K562 (cell line): Measurements from ENCODE around the gene TMTC2. TPM values are rescaled to one million over a fixed set of nuclear protein-coding genes. Genes with fewer than 3 reads are reported as not detected.
A peak's percentile ranks its signal among the peaks of the same experiment; 100 is the strongest.

Experiments used
- ARID3A ChIP-seq: IDR thresholded peaks from 2 replicates; pipeline ENCODE4 v1.6.1; 2012; ENCODE audit warnings: low read depth, low read length, improper control_type of control experiment, borderline replicate concordance
- CREB1 ChIP-seq, 2 experiments: sonication (generic) in 1 of 2; formaldehyde crosslinking in 1 of 2; IDR thresholded peaks; 2 replicates each; pipeline versions ENCODE4 v1.6.1 to v1.8.0; 2012 to 2022; ENCODE audit warnings: inconsistent platforms in 1 of 2, mild to moderate bottlenecking in 1 of 2, missing genetic modification reagents in 1 of 2, moderate library complexity in 1 of 2
- DPF2 ChIP-seq: fragments of 450-650 bp; IDR thresholded peaks from 2 replicates; pipeline ENCODE4 v1.6.1; 2016
- ESRRB ChIP-seq: fragments of 250-450 bp; sonication (Bioruptor Pico); IDR thresholded peaks from 2 replicates; pipeline ENCODE4 v1.5.0; 2020; ENCODE audit warnings: mild to moderate bottlenecking, moderate library complexity, borderline replicate concordance
- GATA2 ChIP-seq: sonication (generic); formaldehyde crosslinking; IDR thresholded peaks from 2 replicates; pipeline ENCODE4 v1.4.0; 2020; ENCODE audit warnings: mild to moderate bottlenecking, missing genetic modification reagents
- JUND ChIP-seq, 2 experiments: IDR thresholded peaks; 2 replicates in 1 of 2; 3 replicates in 1 of 2; pipeline ENCODE4 v1.6.1; 2011; ENCODE audit warnings: borderline replicate concordance in 2 of 2, low read depth in 2 of 2, low read length in 2 of 2, improper control_type of control experiment in 1 of 2, missing biosample characterization in 1 of 2, missing genetic modification characterization in 1 of 2, missing genetic modification reagents in 1 of 2
- LEF1 ChIP-seq: fragments of 450-650 bp; IDR thresholded peaks from 2 replicates; pipeline ENCODE4 v1.6.1; 2016; ENCODE audit warnings: mild to moderate bottlenecking
- MLLT1 ChIP-seq, 2 experiments: fragments of 450-650 bp; IDR thresholded peaks; 2 replicates each; pipeline ENCODE4 v1.6.1; 2016
- NR2C1 ChIP-seq, 2 experiments: fragments of 450-650 bp; IDR thresholded peaks; 2 replicates each; pipeline ENCODE4 v1.6.1; 2017; ENCODE audit warnings: mild to moderate bottlenecking in 2 of 2, antibody characterized with exemption in 1 of 2, inconsistent platforms in 1 of 2, missing compliant biosample characterization in 1 of 2, missing genetic modification characterization in 1 of 2
- PYGO2 ChIP-seq: fragments of 450-650 bp; IDR thresholded peaks from 2 replicates; pipeline ENCODE4 v1.6.1; 2016; ENCODE audit warnings: mild to moderate bottlenecking, missing genetic modification characterization, moderate library complexity, missing compliant biosample characterization
- SRSF9 ChIP-seq: fragments of 200-400 bp; formaldehyde crosslinking; IDR thresholded peaks from 2 replicates; pipeline ENCODE4 v1.6.1; 2017; ENCODE audit warnings: low read depth, low read length, borderline replicate concordance
- SUPT5H ChIP-seq: fragments of 450-650 bp; IDR thresholded peaks from 2 replicates; pipeline ENCODE4 v1.6.1; 2016
- TEAD1 ChIP-seq, 2 experiments: fragments of 450-650 bp in 1 of 2; sonication (generic) in 1 of 2; formaldehyde crosslinking; IDR thresholded peaks; 2 replicates each; pipeline versions ENCODE4 v1.4.0 to v1.8.0; 2020 to 2022; ENCODE audit warnings: mild to moderate bottlenecking in 2 of 2, missing genetic modification reagents in 1 of 2
- THRB ChIP-seq: fragments of 450-650 bp; formaldehyde crosslinking; conservative IDR thresholded peaks from 2 replicates; pipeline ENCODE4 v1.4.0; 2022; ENCODE audit warnings: mild to moderate bottlenecking, missing genetic modification characterization
- ZNF263 ChIP-seq: sonication (generic); formaldehyde crosslinking; IDR thresholded peaks from 2 replicates; pipeline ENCODE4 v1.8.0; 2022; ENCODE audit warnings: mild to moderate bottlenecking, missing genetic modification reagents, borderline replicate concordance
- polyA plus RNA-seq, 8 experiments: library from polyadenylated mRNA; depleted of rRNA in 4 of 8; stranded (reverse) in 5 of 8; unstranded in 3 of 8; fragments of >200 nt; fragmentation: Nextera tagmentation in 2 of 8; fragmentation: Illumina TruSeq in 1 of 8; extraction: Ambion mirVana in 2 of 8; extraction: Trizol in 1 of 8; gene quantifications; 2 replicates each; pipeline versions ENCODE4 v1.2.1 to v1.2.3, GENCODE V29; 2011 to 2014; ENCODE audit warnings: inconsistent platforms in 1 of 8, missing spikeins in 1 of 8
- total RNA-seq, 7 experiments: library from RNA; depleted of rRNA in 6 of 7; stranded (reverse); fragments of >200 nt in 6 of 7; fragmentation: Illumina TruSeq in 2 of 7; extraction: Trizol in 2 of 7; gene quantifications; 2 replicates each; pipeline versions ENCODE4 v1.2.1 to v1.2.3, GENCODE V29; 2011 to 2021; ENCODE audit warnings: low replicate concordance in 1 of 7
- TF ChIP-seq, protein P1 (sequence below): fragments of 450-650 bp; IDR thresholded peaks from 2 replicates; pipeline ENCODE4 v1.6.1; 2016; ENCODE audit warnings: borderline replicate concordance
- TF ChIP-seq, protein P2 (sequence below): fragments of 250-450 bp; sonication (Bioruptor Pico); IDR thresholded peaks from 2 replicates; pipeline ENCODE4 v1.4.0; 2020; ENCODE audit warnings: mild to moderate bottlenecking, moderate library complexity

Gene TMTC2
- total and polyA plus RNA-seq, 9 of the 15 experiments (the other 6 are each of a cell fraction or from before 2014, with no cell fraction given): 0.29 to 1.1 (median 0.55) TPM

DNA sequence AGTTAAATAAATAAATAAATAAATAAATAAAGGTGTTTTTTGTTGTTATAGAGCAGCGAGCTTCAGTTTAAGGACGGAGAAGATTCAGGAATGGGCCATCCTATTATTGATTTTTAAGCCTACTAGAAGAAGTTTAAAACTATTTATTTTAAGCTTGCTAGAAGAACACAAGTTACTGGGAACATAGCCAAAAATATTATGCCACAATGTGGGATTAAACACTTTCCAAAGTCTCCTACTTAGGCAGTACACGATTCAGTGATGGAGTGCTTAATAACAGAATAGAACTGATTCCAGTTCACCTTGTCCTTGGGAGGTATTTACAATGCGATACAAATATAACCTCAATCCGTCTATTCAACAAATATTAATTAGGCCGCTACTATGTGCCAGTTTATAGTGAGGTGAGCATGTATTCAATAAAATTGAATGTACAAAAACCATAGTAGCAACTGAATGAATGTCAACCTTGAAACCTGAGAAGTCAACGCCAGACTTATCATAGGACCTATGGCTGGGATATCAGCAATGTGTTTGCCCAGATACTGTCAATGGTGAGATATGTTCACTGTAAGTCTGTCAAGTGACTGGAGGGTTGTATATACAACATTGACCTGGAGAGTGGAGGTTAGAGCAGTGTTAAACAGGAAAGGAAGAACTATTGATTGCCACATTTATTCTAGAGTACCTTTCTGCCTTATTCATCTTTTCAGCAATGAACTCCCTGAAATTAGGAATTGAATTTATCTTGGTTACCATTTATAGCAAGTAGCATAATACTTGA is 486.4 kb downstream of the TMTC2 start (continued):
- TF ChIP-seq, protein P1, sequence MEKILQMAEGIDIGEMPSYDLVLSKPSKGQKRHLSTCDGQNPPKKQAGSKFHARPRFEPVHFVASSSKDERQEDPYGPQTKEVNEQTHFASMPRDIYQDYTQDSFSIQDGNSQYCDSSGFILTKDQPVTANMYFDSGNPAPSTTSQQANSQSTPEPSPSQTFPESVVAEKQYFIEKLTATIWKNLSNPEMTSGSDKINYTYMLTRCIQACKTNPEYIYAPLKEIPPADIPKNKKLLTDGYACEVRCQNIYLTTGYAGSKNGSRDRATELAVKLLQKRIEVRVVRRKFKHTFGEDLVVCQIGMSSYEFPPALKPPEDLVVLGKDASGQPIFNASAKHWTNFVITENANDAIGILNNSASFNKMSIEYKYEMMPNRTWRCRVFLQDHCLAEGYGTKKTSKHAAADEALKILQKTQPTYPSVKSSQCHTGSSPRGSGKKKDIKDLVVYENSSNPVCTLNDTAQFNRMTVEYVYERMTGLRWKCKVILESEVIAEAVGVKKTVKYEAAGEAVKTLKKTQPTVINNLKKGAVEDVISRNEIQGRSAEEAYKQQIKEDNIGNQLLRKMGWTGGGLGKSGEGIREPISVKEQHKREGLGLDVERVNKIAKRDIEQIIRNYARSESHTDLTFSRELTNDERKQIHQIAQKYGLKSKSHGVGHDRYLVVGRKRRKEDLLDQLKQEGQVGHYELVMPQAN: no peak
- peak; percentile 52; the same call in 1 of the 2 replicates for TF ChIP-seq CREB1 (IDR thresholded peaks at IDR 0.05)
- TF ChIP-seq CREB1 (CRISPR knock-in tag; IDR thresholded peaks at IDR 0.05): no peak
- peak; percentile 52; the same call in 1 of the 2 replicates for TF ChIP-seq JUND (IDR thresholded peaks at IDR 0.05; ENCODE audit: borderline replicate concordance, low read depth, low read length)
- TF ChIP-seq JUND (tag; IDR thresholded peaks at IDR 0.05; ENCODE audit: borderline replicate concordance, low read depth, low read length): peak; percentile 23; the same call in 2 of the 3 replicates
- TF ChIP-seq, protein P2, sequence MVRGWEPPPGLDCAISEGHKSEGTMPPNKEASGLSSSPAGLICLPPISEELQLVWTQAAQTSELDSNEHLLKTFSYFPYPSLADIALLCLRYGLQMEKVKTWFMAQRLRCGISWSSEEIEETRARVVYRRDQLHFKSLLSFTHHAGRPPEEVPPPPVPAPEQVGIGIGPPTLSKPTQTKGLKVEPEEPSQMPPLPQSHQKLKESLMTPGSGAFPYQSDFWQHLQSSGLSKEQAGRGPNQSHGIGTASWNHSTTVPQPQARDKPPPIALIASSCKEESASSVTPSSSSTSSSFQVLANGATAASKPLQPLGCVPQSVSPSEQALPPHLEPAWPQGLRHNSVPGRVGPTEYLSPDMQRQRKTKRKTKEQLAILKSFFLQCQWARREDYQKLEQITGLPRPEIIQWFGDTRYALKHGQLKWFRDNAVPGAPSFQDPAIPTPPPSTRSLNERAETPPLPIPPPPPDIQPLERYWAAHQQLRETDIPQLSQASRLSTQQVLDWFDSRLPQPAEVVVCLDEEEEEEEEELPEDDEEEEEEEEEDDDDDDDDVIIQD (CRISPR knock-in tag): no peak
- no peak for TF ChIP-seq THRB
- TF ChIP-seq ZNF263 (CRISPR knock-in tag): no peak
- TF ChIP-seq ESRRB (CRISPR knock-in tag): no peak
- no peak for TF ChIP-seq NR2C1 (IDR thresholded peaks at IDR 0.05)
- TF ChIP-seq NR2C1 (tag; IDR thresholded peaks at IDR 0.05): peak; percentile 83
- TF ChIP-seq DPF2: peak; percentile 99
- TF ChIP-seq MLLT1 (IDR thresholded peaks at IDR 0.05): no peak
- no peak for TF ChIP-seq SRSF9
- TF ChIP-seq TEAD1 (CRISPR knock-in tag; IDR thresholded peaks at IDR 0.05): peak in 1 of 2 experiments; percentile 75; a peak in 2 of 4 replicates
- peak; percentile 99 for TF ChIP-seq LEF1
- TF ChIP-seq SUPT5H: no peak
- TF ChIP-seq ARID3A: peak; percentile 87; the same call in 1 of the 2 replicates
- peak; percentile 93 for TF ChIP-seq GATA2 (CRISPR knock-in tag)
- peak; percentile 79; the same call in 1 of the 2 replicates for TF ChIP-seq PYGO2
